RPMI7951 (cell line): Measurements from ENCODE around the gene ERLEC1. TPM values are rescaled to one million over a fixed set of nuclear protein-coding genes. Genes with fewer than 3 reads are reported as not detected.
"Not testable (repeated sequence)": the region's sequence is repeated elsewhere in the genome, so short reads cannot be mapped to it uniquely, and the experiment has no call there.

Experiments
- DNase-seq: peaks from one replicate; pipeline ENCODE4 v3.0.0-alpha.2; 2012; ENCODE audit warnings: low read depth
- total RNA-seq: library from RNA; depleted of rRNA; stranded (reverse); fragments of >200 nt; shearing (Covaris generic); gene quantifications from 2 replicates; pipeline ENCODE4 v1.2.3, GENCODE V29; 2014

The ERLEC1 gene
- total RNA-seq, 1 experiment from 2014 or later, result 91.2 TPM

- no peak for DNase-seq
Measured at GRCh38 chr2:53829273-53829979, 42.6 kb downstream of the ERLEC1 start.

- DNase-seq, result not testable (repeated sequence)
Measured at GRCh38 chr2:53829980-53830290, 43.1 kb downstream of the ERLEC1 start.

GRCh38 chr2:53840580-53840979 lies 53.7 kb downstream of the ERLEC1 start:
- DNase-seq, result no peak

GRCh38 chr2:53841651-53842050 lies 54.8 kb downstream of the ERLEC1 start:
- DNase-seq, result not testable (repeated sequence)

GRCh38 chr2:53842891-53843290 lies 56.0 kb downstream of the ERLEC1 start:
- DNase-seq, result no peak

GRCh38 chr2:53843595-53843994 lies 56.8 kb downstream of the ERLEC1 start:
- no peak for DNase-seq

- no peak for DNase-seq
Measured at GRCh38 chr2:53848062-53848461, 61.2 kb downstream of the ERLEC1 start.

- not testable (repeated sequence) for DNase-seq
Measured at GRCh38 chr2:53851052-53851757, 64.4 kb downstream of the ERLEC1 start.

- no peak for DNase-seq
Measured at GRCh38 chr2:53852532-53852931, 65.7 kb downstream of the ERLEC1 start.

GRCh38 chr2:53854678-53855077 lies 67.8 kb downstream of the ERLEC1 start:
- no peak for DNase-seq

GRCh38 chr2:53856272-53856671 lies 69.4 kb downstream of the ERLEC1 start:
- DNase-seq, result no peak

- no peak for DNase-seq
Measured at GRCh38 chr2:53859206-53860181, 72.7 kb downstream of the ERLEC1 start, which contains the start of gene GPR75. Gene GPR75, minus strand, starts transcription at chr2:53859967. Its CDS starts 5,211 bp downstream, at chr2:53854756.

- DNase-seq, result no peak
Measured at GRCh38 chr2:53861824-53862223, 75.0 kb downstream of the ERLEC1 start.

GRCh38 chr2:53863538-53864227 lies 76.8 kb downstream of the ERLEC1 start:
- no peak for DNase-seq

- DNase-seq, result no peak
Measured at GRCh38 chr2:53865264-53865663, 78.4 kb downstream of the ERLEC1 start.

- DNase-seq, result no peak
Measured at GRCh38 chr2:53865962-53866361, 79.1 kb downstream of the ERLEC1 start.

GRCh38 chr2:53867169-53867568 lies 80.3 kb downstream of the ERLEC1 start:
- DNase-seq, result no peak

GRCh38 chr2:53867773-53868172 lies 80.9 kb downstream of the ERLEC1 start:
- DNase-seq, result no peak
